ENCODE data around the gene RTP5.
"Not testable (repeated sequence)": the region's sequence is repeated elsewhere in the genome, so short reads cannot be mapped to it uniquely, and the experiment has no call there.

RTP5 gene

DNA sequence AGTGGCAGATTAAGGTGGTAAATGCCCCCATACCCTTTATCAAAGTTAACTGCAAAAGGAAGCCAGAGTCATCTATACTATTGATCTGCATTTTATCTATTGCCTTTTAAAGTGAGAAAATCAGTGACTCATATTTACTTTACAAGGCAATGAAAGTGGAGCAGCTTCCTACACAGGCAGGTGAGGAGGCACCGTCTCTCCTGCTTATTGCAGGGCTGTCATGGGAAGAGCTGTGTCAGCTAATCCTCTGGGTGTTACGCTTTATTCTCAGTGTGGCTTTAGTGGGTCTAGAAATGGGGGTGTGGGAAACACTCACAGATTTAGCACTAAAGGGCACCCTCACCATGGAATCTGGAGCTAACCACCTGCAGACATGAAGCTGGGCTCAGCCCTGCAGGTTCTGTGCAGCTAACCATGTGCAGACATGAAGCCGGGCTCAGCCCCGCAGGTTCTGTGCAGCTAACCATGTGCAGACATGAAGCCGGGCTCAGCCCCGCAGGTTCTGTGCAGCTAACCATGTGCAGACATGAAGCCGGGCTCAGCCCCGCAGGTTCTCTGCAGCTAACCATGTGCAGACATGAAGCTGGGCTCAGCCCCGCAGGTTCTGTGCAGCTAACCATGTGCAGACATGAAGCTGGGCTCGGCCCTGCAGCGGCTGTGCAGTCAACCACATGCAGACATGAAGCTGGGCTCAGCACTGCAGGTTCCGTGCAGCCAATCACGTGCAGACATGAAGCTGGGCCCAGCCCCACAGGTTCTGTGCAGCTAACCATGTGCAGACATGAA lies 53.5 kb downstream of the RTP5 start:
- not testable (repeated sequence) for DNase-seq (ENCODE audit: low read depth in 2 of 2)
